PFSK-1 (cell line): ENCODE measurements around the gene PDCD2. TPM values are rescaled to one million over a fixed set of nuclear protein-coding genes. Genes with fewer than 3 reads are reported as not detected.

Source experiments
- FOXP2 ChIP-seq: optimal IDR thresholded peaks from 2 replicates; pipeline ENCODE3; 2011; ENCODE audit warnings: borderline replicate concordance, control low read depth, inconsistent platforms; ENCODE audit not compliant: insufficient read depth; ENCODE audit errors: extremely low read length, extremely low read depth
- POLR2AphosphoS5 ChIP-seq: IDR thresholded peaks from 2 replicates; pipeline ENCODE4 v1.6.1; 2012; ENCODE audit warnings: low read depth, mild to moderate bottlenecking, control low read depth, low read length, moderate library complexity
- REST ChIP-seq, 2 experiments: IDR thresholded peaks; 2 replicates each; pipeline versions ENCODE4 v1.6.1 to v1.8.0; 2011 to 2012; ENCODE audit warnings: low read depth in 2 of 2, low read length in 2 of 2, control low read depth in 1 of 2, inconsistent platforms in 1 of 2, mild to moderate bottlenecking in 1 of 2, moderate library complexity in 1 of 2; ENCODE audit not compliant: insufficient read depth in 1 of 2
- SIN3A ChIP-seq: IDR thresholded peaks from 2 replicates; pipeline ENCODE4 v1.6.1; 2012; ENCODE audit warnings: mild to moderate bottlenecking, low read length, moderate library complexity, borderline replicate concordance; ENCODE audit not compliant: insufficient read depth
- TAF1 ChIP-seq: IDR thresholded peaks from 2 replicates; pipeline ENCODE4 v1.6.1; 2012; ENCODE audit warnings: low read length, control low read depth, borderline replicate concordance; ENCODE audit not compliant: insufficient read depth
- polyA plus RNA-seq: library from polyadenylated mRNA; unstranded; fragments of >200 nt; gene quantifications from one replicate; pipeline ENCODE4 v1.2.1, GENCODE V29; 2012; ENCODE audit warnings: low read depth, missing spikeins; ENCODE audit not compliant: insufficient read length

PDCD2 gene
- polyA plus RNA-seq = 114 TPM

GRCh38 chr6:170584181-170584953, at the start of gene PDCD2:
TSS of gene PDCD2 (minus strand) at chr6:170584637. CDS start at chr6:170584581, 56 bp downstream.
- TF ChIP-seq POLR2AphosphoS5 (peak; percentile 90), REST (IDR thresholded peaks at IDR 0.05; ENCODE audit: insufficient read depth in 1 of 2, low read depth in 2 of 2, low read length in 2 of 2) (no peak), SIN3A (no peak), FOXP2 (peak; percentile 91), TAF1 (peak; percentile 86)

- TF ChIP-seq SIN3A = no peak
- TF ChIP-seq POLR2AphosphoS5 = no peak
- no peak for TF ChIP-seq TAF1
- no peak for TF ChIP-seq FOXP2
- no peak for TF ChIP-seq REST (IDR thresholded peaks at IDR 0.05; ENCODE audit: insufficient read depth in 1 of 2, low read depth in 2 of 2, low read length in 2 of 2)
Observed at GRCh38 chr6:170605574-170606259, 21.3 kb upstream of the PDCD2 start.

- TF ChIP-seq SIN3A = no peak
Observed at GRCh38 chr6:170597278-170597677, 12.8 kb upstream of the PDCD2 start.

- TF ChIP-seq POLR2AphosphoS5 (no peak), REST (IDR thresholded peaks at IDR 0.05; ENCODE audit: insufficient read depth in 1 of 2, low read depth in 2 of 2, low read length in 2 of 2) (no peak), TAF1 (no peak)
Observed at GRCh38 chr6:170596426-170596825, 12.0 kb upstream of the PDCD2 start.

GRCh38 chr6:170590725-170591124, 6.3 kb upstream of the PDCD2 start:
- TF ChIP-seq FOXP2 = no peak
- TF ChIP-seq REST (IDR thresholded peaks at IDR 0.05; ENCODE audit: insufficient read depth in 1 of 2, low read depth in 2 of 2, low read length in 2 of 2) = no peak
- TF ChIP-seq TAF1 = no peak
- TF ChIP-seq POLR2AphosphoS5 = no peak
- no peak for TF ChIP-seq SIN3A
